H1 (cell line): ENCODE results near the gene GRIA4. TPM values are rescaled to one million over a fixed set of nuclear protein-coding genes. Genes with fewer than 3 reads are reported as not detected.

Experiments
- CTCF ChIA-PET: fragments of 300-600 bp; sonication (Branson Sonifier 250); formaldehyde crosslinking; loops from one replicate; lab custom pipeline; 2021; ENCODE audit not compliant: partially characterized antibody; lab: Charles Lee
- POLR2A ChIA-PET: fragments of 300-600 bp; sonication (Branson Sonifier 250); formaldehyde crosslinking; loops from one replicate; lab custom pipeline; 2021; ENCODE audit warnings: inconsistent platforms; ENCODE audit not compliant: partially characterized antibody; lab: Charles Lee
- DNase-seq, 2 experiments: peaks; one replicate each; pipeline versions ENCODE4 v3.0.0 to v3.0.0-alpha.2; 2010 to 2022; ENCODE audit warnings: low spot score in 2 of 2, low read depth in 1 of 2, mixed read lengths in 1 of 2
- FAIRE-seq: peaks from 2 replicates; lab custom pipeline; 2011; peaks lifted over from hg19 to GRCh38; lab: Jason Lieb, UNC
- H2AFZ ChIP-seq: 2 replicates; pipeline ENCODE4 v1.8.1; 2012; ENCODE audit warnings: low read length, inconsistent platforms
- H2AK5ac ChIP-seq: 2 replicates; pipeline ENCODE4 v1.6.1; 2013; ENCODE audit warnings: low read depth, low read length
- H2BK120ac ChIP-seq: replicated peaks from 2 replicates; pipeline ENCODE3; 2013; ENCODE audit warnings: low read depth, low read length, inconsistent platforms
- H2BK12ac ChIP-seq: 2 replicates; pipeline ENCODE4 v1.6.1; 2013; ENCODE audit warnings: low read depth, low read length
- H2BK15ac ChIP-seq: 2 replicates; pipeline ENCODE4 v1.6.1; 2013; ENCODE audit warnings: low read length
- H2BK20ac ChIP-seq: 2 replicates; pipeline ENCODE4 v1.6.1; 2013; ENCODE audit warnings: low read length
- H2BK5ac ChIP-seq: 2 replicates; pipeline ENCODE4 v1.6.1; 2013; ENCODE audit warnings: low read depth, low read length
- H3K14ac ChIP-seq: 2 replicates; pipeline ENCODE4 v1.6.1; 2013; ENCODE audit warnings: inconsistent platforms; ENCODE audit not compliant: insufficient read length
- H3K18ac ChIP-seq: 2 replicates; pipeline ENCODE4 v1.6.1; 2013; ENCODE audit warnings: low read length; ENCODE audit errors: extremely low read depth
- H3K23ac ChIP-seq: 2 replicates; pipeline ENCODE4 v1.6.1; 2013; ENCODE audit warnings: inconsistent platforms; ENCODE audit not compliant: insufficient read length
- H3K23me2 ChIP-seq: 2 replicates; pipeline ENCODE4 v1.6.1; 2013; ENCODE audit warnings: low read depth, low read length
- H3K27ac ChIP-seq: 2 replicates; pipeline ENCODE4 v1.6.1; 2011; ENCODE audit warnings: low read depth, low read length, inconsistent platforms
- H3K27me3 ChIP-seq, 4 experiments: replicated peaks in 1 of 4; 1 replicate in 1 of 4; 2 replicates in 3 of 4; pipeline versions ENCODE4 v1.6.1 to v1.8.1; 2011 to 2013; ENCODE audit warnings: low read length in 3 of 4, mild to moderate bottlenecking in 3 of 4, inconsistent platforms in 2 of 4, mixed read lengths in 2 of 4, moderate library complexity in 1 of 4; ENCODE audit not compliant: control insufficient read depth in 3 of 4, insufficient read depth in 3 of 4; ENCODE audit errors: extremely low read depth in 1 of 4
- H3K36me3 ChIP-seq, 4 experiments: 2 replicates each; pipeline versions ENCODE4 v1.6.1 to v1.8.1; 2011 to 2013; ENCODE audit warnings: mild to moderate bottlenecking in 4 of 4, low read length in 3 of 4, moderate library complexity in 2 of 4, control low read depth in 1 of 4, inconsistent platforms in 1 of 4; ENCODE audit not compliant: insufficient read depth in 4 of 4, control insufficient read depth in 2 of 4
- H3K4ac ChIP-seq: replicated peaks from 2 replicates; pipeline ENCODE3; 2013; ENCODE audit warnings: low read length, low read depth, mixed read lengths, inconsistent platforms; ENCODE audit not compliant: insufficient read length
- H3K4me1 ChIP-seq, 4 experiments: replicated peaks in 1 of 4; 1 replicate in 1 of 4; 2 replicates in 3 of 4; pipeline versions ENCODE4 v1.6.1 to v1.8.1; 2011 to 2013; ENCODE audit warnings: low read length in 3 of 4, inconsistent platforms in 2 of 4, mixed read lengths in 1 of 4; ENCODE audit not compliant: insufficient read depth in 4 of 4, control insufficient read depth in 3 of 4
- H3K4me2 ChIP-seq, 2 experiments: 2 replicates each; pipeline versions ENCODE4 v1.6.1 to v1.8.1; 2011 to 2013; ENCODE audit warnings: low read depth in 2 of 2, low read length in 2 of 2, control low read depth in 1 of 2, inconsistent platforms in 1 of 2, mild to moderate bottlenecking in 1 of 2; ENCODE audit not compliant: insufficient read depth in 1 of 2
- H3K4me3 ChIP-seq, 4 experiments: fragments of 200-600, 300-600 bp in 1 of 4; sonication (generic), shearing (Covaris generic), sonication (Bioruptor Twin) in 1 of 4; 2 replicates each; pipeline versions ENCODE4 v1.5.1 to v1.8.1; 2011 to 2016; ENCODE audit warnings: low read length in 4 of 4, low read depth in 3 of 4, control low read depth in 2 of 4, inconsistent platforms in 2 of 4, mild to moderate bottlenecking in 2 of 4, mixed read lengths in 1 of 4, moderate library complexity in 1 of 4; ENCODE audit not compliant: insufficient read depth in 2 of 4; ENCODE audit errors: extremely low read depth in 1 of 4
- H3K56ac ChIP-seq: replicated peaks from 2 replicates; pipeline ENCODE3; 2013; ENCODE audit warnings: low read depth, mild to moderate bottlenecking, mixed read lengths, low read length, inconsistent platforms; ENCODE audit not compliant: insufficient read length
- H3K79me1 ChIP-seq: 2 replicates; pipeline ENCODE4 v1.6.1; 2013; ENCODE audit warnings: low read depth, low read length, control low read depth
- H3K79me2 ChIP-seq, 2 experiments: 2 replicates each; pipeline versions ENCODE4 v1.6.1 to v1.8.1; 2012 to 2013; ENCODE audit warnings: low read length in 2 of 2, mild to moderate bottlenecking in 2 of 2, inconsistent platforms in 1 of 2; ENCODE audit not compliant: insufficient read depth in 2 of 2, control insufficient read depth in 1 of 2
- H3K9ac ChIP-seq, 4 experiments: replicated peaks in 1 of 4; 1 replicate in 1 of 4; 2 replicates in 3 of 4; pipeline versions ENCODE4 v1.6.1 to v1.8.1; 2011 to 2013; ENCODE audit warnings: low read depth in 3 of 4, low read length in 3 of 4, control low read depth in 2 of 4, mild to moderate bottlenecking in 2 of 4, moderate library complexity in 2 of 4, inconsistent platforms in 1 of 4; ENCODE audit errors: extremely low read depth in 1 of 4
- H3K9me3 ChIP-seq, 2 experiments: 2 replicates each; pipeline versions ENCODE4 v1.6.1 to v1.8.1; 2012 to 2013; ENCODE audit warnings: mild to moderate bottlenecking in 2 of 2, moderate library complexity in 2 of 2, control low read depth in 1 of 2, inconsistent platforms in 1 of 2, low read depth in 1 of 2, low read length in 1 of 2, mixed read lengths in 1 of 2; ENCODE audit not compliant: insufficient read depth in 2 of 2
- H4K20me1 ChIP-seq, 2 experiments: replicated peaks in 1 of 2; 2 replicates each; pipeline versions ENCODE3 to v1.8.1; 2011 to 2013; ENCODE audit warnings: inconsistent platforms in 2 of 2, low read length in 2 of 2, mild to moderate bottlenecking in 1 of 2; ENCODE audit not compliant: insufficient read depth in 2 of 2, control insufficient read depth in 1 of 2
- H4K5ac ChIP-seq: 2 replicates; pipeline ENCODE4 v1.6.1; 2013; ENCODE audit warnings: low read length, low read depth, mixed read lengths, inconsistent platforms; ENCODE audit not compliant: insufficient read length
- H4K8ac ChIP-seq: 2 replicates; pipeline ENCODE4 v1.8.0; 2013; ENCODE audit warnings: mild to moderate bottlenecking, moderate library complexity, low read length, inconsistent platforms; ENCODE audit not compliant: insufficient read depth; ENCODE audit errors: extremely low read depth
- H4K91ac ChIP-seq: replicated peaks from 2 replicates; pipeline ENCODE3; 2013; ENCODE audit warnings: low read length, mixed read lengths, inconsistent platforms; ENCODE audit not compliant: insufficient read length
- EGR1 ChIP-seq: IDR thresholded peaks from 2 replicates; pipeline ENCODE4 v1.6.1; 2011; ENCODE audit warnings: low read depth, low read length, borderline replicate concordance
- RAD21 ChIP-seq, 2 experiments: IDR thresholded peaks in 1 of 2; conservative IDR thresholded peaks in 1 of 2; 2 replicates each; pipeline ENCODE4 v1.6.1; 2011; ENCODE audit warnings: low read depth in 2 of 2, low read length in 2 of 2, improper control_type of control experiment in 1 of 2, inconsistent platforms in 1 of 2, mild to moderate bottlenecking in 1 of 2, moderate library complexity in 1 of 2
- RXRA ChIP-seq: IDR thresholded peaks from 2 replicates; pipeline ENCODE4 v1.6.1; 2011; ENCODE audit warnings: low read depth, mild to moderate bottlenecking, low read length, moderate library complexity; ENCODE audit not compliant: insufficient read depth
- WGBS, 2 experiments: shearing (Covaris generic) in 1 of 2; methylation state at CpG; one replicate each; pipeline versions ENCODE4 v1.1.6 to v1.1.7; 2013 to 2015; ENCODE audit warnings: low lambda C conversion rate in 2 of 2, mixed read lengths in 2 of 2, inconsistent platforms in 1 of 2, low coverage in 1 of 2, missing lambda C conversion rate in 1 of 2; ENCODE audit not compliant: insufficient replicate concordance in 2 of 2, insufficient coverage in 1 of 2, insufficient read length in 1 of 2; ENCODE audit errors: extremely low coverage in 1 of 2, missing lambda C conversion rate in 1 of 2; 5-methylcytosine and 5-hydroxymethylcytosine counted together
- polyA plus RNA-seq, 7 experiments: library from polyadenylated mRNA; depleted of rRNA in 3 of 7; stranded (reverse) in 5 of 7; unstranded in 2 of 7; fragments of >200 nt in 5 of 7; fragments of 200-250 nt in 2 of 7; gene quantifications; 1 replicate in 5 of 7; 2 replicates in 1 of 7; 4 replicates in 1 of 7; pipeline versions ENCODE4 v1.2.1 to v1.2.3, GENCODE V29; 2011 to 2013; ENCODE audit warnings: missing spikeins in 2 of 7, mixed read lengths in 2 of 7
- total RNA-seq: library from RNA; stranded (reverse); fragmentation: NEBNext Ultra II Directional; extraction: Animal tissue kit (Norgen Biotek cat#: 25700); gene quantifications from 2 replicates; pipeline ENCODE4 v1.2.1, GENCODE V29; 2021
- TF ChIP-seq, protein P1 (sequence below): IDR thresholded peaks from 2 replicates; pipeline ENCODE4 v1.6.1; 2012; ENCODE audit warnings: inconsistent platforms

Gene GRIA4
- total and polyA plus RNA-seq, 2 of the 8 experiments (the other 6 are each of a cell fraction or from before 2014, with no cell fraction given) = 12.5 to 21.8 TPM

DNA sequence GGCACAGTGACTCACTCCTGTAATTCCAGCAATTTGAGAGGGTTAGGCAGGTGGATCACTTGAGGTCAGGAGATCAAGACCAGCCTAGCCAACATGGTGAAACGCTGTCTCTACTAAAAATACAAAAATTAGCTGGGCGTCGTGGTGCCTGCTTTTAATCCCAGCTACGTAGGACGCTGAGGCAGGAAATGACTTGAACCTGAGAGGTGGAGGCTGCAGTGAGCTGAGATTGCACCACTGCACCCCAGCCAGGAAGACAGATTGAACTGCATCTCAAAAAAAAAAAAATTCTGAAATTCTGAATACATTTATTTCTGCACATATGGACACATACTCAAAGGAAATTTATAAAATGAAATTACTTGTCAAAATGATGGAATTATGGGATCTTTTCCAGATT lies 103.2 kb downstream of the GRIA4 start:
- Histone ChIP-seq H4K8ac (no peak overlapping the region), H3K9ac (no peak overlapping the region), H3K79me1 (no peaks in the 10 kb centered on the region), H3K14ac (no peak overlapping the region), H3K4me3 (no peak overlapping the region), H3K4ac (no peak overlapping the region), H4K20me1 (no peaks in the 10 kb centered on the region), H2AFZ (no peak overlapping the region), H3K27ac (no peak overlapping the region), H2AK5ac (no peak overlapping the region), H3K4me2 (no peak overlapping the region), H2BK15ac (no peak overlapping the region), H3K79me2 (no peaks in the 10 kb centered on the region), H2BK120ac (no peak overlapping the region), H4K91ac (no peak overlapping the region), H3K23me2 (no peaks in the 10 kb centered on the region), H2BK5ac (no peak overlapping the region), H3K4me1 (no peaks in the 10 kb centered on the region), H3K9me3 (no peaks in the 10 kb centered on the region), H3K23ac (no peak overlapping the region), H3K56ac (no peak overlapping the region), H2BK12ac (no peak overlapping the region), H3K36me3 (no peaks in the 10 kb centered on the region), H3K18ac (no peak overlapping the region), H3K27me3 (no peaks in the 10 kb centered on the region)
- WGBS, 2 experiments = 86% methylated on average over 5 of the region's 5 CpGs; no CpG with 5 or more reads in 1 of the 2 experiments
- FAIRE-seq = no peak
- ChIA-PET POLR2A (no interaction called here), CTCF (interaction anchor here (0.7 kb wide), 2 partner anchors 27 to 63 kb away, joined by 3 read pairs; no protein-coding TSS in a partner anchor)
- DNase-seq = no peak
- 0 out of 4 replicates have a peak, but pooled peaks of 1 of the 2 experiments have one; percentile 15 for TF ChIP-seq RAD21 (IDR thresholded peaks at IDR 0.05 in 1 of 2, conservative IDR thresholded peaks at IDR 0.05 in 1 of 2; ENCODE audit: low read depth in 2 of 2, low read length in 2 of 2)
- TF ChIP-seq, protein P1, sequence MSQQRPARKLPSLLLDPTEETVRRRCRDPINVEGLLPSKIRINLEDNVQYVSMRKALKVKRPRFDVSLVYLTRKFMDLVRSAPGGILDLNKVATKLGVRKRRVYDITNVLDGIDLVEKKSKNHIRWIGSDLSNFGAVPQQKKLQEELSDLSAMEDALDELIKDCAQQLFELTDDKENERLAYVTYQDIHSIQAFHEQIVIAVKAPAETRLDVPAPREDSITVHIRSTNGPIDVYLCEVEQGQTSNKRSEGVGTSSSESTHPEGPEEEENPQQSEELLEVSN = no peak
- TF ChIP-seq EGR1 = no peak
- TF ChIP-seq RXRA = no peak
- TF ChIP-seq, all 59 proteins: peak for 1
- Histone ChIP-seq H2BK20ac (no peak overlapping the region), H4K5ac (no peak overlapping the region)
